GM20431 (cell line): ENCODE data around the gene OTOA.
"Not testable (repeated sequence)": the region's sequence is repeated elsewhere in the genome, so short reads cannot be mapped to it uniquely, and the experiment has no call there.

Source experiments
- in situ Hi-C: fragments of 300-500 bp; cut with MseI, MboI; formaldehyde crosslinking; loops from one replicate; pipeline ENCODE4 v1.15.0; 2020; ENCODE audit warnings: low sequenced_read_pairs; ENCODE audit not compliant: unreplicated experiment

OTOA gene

DNA sequence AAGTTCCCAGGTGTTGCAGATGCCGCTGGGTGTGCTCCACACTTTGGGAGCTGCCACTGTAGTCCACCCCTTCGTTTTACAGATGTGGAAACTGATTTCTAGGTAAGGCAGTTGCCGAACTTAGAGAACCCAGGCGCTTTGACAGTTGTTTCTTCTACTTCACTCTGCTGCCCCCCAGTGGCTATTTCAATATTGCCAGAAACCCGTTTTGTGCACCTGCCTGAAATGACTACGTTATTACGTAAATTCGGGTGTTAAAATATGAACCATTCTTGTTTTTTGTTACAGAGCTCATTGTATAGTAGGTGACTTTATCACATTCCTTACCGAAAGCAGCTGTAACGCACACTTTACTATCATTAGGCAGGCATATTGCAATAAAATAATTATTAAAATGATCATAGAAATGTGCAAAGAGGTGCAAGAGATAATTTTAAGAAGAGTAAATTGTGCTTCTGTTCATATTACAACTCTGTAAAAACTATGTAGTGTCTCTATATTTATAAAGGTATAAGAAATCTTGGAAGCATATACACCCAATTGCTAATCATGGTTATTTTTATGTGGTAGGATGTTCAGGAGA, 44.9 kb downstream of the OTOA start:
- in situ Hi-C loops, result loop anchor here (25.0 kb wide), 1 partner anchor 121 kb away; the partner anchor contains the start of gene METTL9

DNA sequence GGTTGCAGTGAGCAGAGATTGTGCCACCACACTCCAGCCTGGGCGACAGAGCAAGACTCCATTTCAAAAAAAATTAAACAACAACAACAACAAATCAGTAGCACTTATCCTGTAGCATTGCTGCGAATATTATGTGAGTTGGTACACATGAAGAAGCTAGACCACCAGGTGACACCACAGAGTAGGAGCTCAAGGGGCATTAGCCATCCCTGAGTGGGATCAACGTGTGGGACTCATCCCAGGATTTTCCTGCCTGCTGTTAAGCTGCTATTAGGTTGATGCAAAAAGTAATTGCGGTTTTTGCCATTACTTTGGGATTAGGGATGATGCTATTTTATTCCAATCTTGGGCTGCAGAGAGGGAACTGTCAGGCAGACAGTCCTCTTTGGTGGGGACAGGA, 47.2 kb downstream of the OTOA start:
- in situ Hi-C loops, result loop anchor here (10.0 to 25.0 kb wide), 2 partner anchors 56 to 124 kb away; partner anchors contain the start of genes IGSF6 and METTL9

- in situ Hi-C loops, result loop anchor here (10.0 to 25.0 kb wide), 2 partner anchors 59 to 126 kb away; partner anchors contain the start of genes IGSF6 and METTL9
These were observed 50.0 kb downstream of the OTOA start for GRCh38 chr16:21713549-21714368.

GRCh38 chr16:21714369-21714618, 50.5 kb downstream of the OTOA start:
- in situ Hi-C loops, result loop anchor here (10.0 to 25.0 kb wide), 2 partner anchors 59 to 127 kb away; partner anchors contain the start of genes IGSF6 and METTL9

DNA sequence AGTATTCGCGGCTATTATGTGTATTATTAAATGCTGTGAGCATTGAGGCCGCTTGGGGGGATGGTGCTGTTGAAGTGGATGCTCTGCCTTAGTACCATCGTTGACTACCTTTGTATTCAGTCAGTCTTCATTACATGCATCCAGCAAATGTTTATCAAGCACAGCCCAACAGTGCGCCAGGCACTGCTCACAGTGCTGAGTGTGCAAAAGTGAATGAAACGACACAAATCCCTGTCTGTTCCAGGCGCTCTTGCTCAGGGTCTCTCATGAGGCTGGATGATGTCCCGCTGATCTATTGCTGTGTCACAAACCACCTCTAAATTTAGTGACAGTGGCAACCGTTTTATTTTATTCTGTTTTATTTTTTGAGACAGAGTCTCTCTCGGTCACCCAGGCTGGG, 53.8 kb downstream of the OTOA start:
- in situ Hi-C loops, result loop anchor here (10.0 to 25.0 kb wide), 2 partner anchors 63 to 130 kb away; partner anchors contain the start of genes IGSF6 and METTL9

DNA sequence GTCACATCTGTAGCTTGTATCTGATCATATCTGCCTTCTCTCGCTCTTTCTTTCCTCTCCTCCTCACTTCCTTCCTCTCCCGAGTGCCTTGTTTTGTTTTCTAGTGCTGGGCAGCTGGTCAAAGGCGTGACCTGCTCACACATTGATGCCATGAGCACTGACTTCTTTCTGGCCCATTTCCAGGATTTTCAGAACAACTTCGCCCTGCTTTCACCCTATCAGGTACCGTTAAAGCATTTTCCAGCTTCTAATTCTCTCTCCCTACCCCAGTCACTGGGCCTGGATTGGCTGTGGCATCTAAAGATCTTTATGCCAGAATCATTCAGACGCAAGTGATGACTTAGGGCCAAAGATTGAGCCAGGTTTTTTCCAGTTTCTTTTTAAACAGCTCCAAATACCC, 55.5 kb downstream of the OTOA start:
- in situ Hi-C loops, result loop anchor here (10.0 to 25.0 kb wide), 2 partner anchors 64 to 132 kb away; partner anchors contain the start of genes IGSF6 and METTL9

DNA sequence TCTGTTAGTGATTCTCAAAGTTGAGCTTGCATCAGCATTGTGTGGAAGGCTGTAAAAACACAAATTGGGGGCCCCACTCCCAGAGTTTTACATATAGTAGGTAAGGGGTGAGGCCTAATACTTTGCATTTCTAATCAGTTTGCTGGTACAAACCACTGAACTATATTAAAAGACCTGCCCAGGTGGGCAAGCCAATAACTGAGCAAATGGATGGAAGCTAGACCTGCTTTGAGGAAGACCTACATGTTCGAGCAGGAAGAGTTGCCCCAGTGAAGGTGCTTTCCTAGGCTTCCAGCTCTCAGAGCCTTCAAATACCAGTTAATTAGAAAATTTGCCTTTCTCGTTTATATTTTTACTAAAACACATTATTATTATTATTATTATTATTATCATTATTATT, 56.8 kb downstream of the OTOA start:
- in situ Hi-C loops, result loop anchor here (25.0 kb wide), 1 partner anchor 133 kb away; the partner anchor contains the start of gene METTL9

DNA sequence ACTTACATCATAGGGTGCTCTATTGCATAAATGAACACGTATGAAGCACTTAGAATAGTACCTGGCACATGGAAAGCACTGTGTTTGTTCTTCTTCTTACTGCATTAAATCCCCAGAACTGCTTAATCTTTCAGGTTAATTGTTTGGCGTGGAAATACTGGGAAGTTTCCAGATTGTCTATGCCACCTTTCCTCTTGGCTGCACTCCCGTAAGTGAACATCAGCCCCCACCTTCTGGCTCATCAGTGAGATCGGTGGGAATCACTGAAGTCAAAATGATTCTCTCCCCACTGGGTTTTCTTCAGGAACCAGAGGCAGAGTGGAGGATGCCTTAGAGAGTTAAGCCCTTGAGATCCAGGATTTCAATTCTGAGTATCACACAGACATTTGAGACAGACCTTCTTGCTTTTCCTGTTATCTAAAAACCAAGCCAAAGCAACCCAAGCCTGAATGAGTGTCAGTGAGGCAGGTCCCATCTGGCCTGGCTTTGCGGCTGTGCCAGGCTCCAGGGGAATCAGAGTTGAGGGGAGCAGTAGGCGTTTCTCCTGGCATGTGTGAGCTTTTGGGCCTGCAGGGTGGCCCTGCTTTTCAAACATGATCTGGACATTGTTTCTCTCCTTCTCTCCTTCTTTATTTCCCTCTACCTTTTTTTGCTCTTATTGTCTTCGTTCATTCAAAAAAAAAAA, 59.1 kb downstream of the OTOA start:
- in situ Hi-C loops, result loop anchor here (25.0 kb wide), 1 partner anchor 136 kb away; the partner anchor contains the start of gene METTL9

DNA sequence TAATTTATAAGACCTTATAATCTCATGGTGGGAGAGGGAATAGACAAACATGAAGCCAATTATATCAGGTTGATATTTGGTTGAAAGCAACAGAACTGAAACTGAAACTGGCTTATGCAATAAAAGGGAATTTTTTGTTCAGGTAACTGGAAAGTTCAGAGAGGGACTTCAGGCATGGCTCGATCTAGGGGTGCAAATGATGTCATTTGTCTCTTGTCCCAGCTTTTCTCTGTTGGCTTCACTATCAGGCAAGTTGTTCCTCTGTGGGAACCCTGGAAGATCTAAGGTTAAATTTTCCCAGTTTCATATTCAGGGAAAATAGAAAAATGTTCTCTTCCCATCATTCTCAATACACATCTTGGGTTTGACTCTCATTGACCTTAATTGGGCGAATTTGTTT, 59.8 kb downstream of the OTOA start:
- in situ Hi-C loops, result loop anchor here (25.0 kb wide), 1 partner anchor 136 kb away; the partner anchor contains the start of gene METTL9

DNA sequence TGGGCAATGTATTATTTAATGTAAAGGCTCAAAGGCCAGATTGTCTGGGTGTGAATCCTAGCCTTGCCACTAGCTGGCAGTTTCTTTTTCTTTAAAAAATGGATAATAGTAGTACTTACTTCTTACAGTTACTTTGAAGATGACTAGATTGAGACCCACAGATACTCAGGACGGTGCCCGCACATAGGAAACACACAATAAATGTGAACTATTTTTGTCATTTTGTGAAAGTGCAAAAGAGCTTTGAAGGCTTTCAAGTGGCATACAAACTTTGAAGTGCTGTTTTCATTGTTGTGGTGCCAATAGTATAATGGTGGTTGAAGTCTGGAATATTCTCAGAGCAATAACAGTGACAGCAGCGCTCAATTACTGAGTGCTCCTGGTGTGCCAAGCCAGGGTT, 63.6 kb downstream of the OTOA start:
- in situ Hi-C loops, result no loop called here

GRCh38 chr16:21731233-21731632, 67.5 kb downstream of the OTOA start:
- in situ Hi-C loops, result not testable (repeated sequence)

DNA sequence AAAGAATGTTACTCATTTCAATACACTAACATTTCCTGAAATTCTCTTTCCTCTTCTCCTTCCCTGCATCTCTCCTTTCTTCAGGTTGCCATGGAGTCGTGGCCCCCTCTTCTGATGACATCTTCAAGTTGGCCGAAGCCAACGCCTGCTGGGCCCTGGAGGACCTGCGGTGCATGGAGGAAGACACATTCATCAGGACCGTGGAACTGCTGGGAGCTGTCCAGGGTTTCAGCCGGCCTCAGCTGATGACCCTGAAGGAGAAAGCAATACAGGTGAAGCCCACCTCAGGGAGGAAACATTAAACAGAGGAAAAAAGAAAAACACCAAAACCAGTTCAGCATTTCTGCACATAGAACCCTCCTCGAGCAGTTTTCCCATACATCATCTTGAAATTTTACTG, 76.9 kb downstream of the OTOA start:
- in situ Hi-C loops, result not testable (repeated sequence)

GRCh38 chr16:21756192-21757079, 92.7 kb downstream of the OTOA start:
- in situ Hi-C loops, result not testable (repeated sequence)

- in situ Hi-C loops, result not testable (repeated sequence)
These were observed 93.4 kb downstream of the OTOA start for GRCh38 chr16:21757080-21757671.

- in situ Hi-C loops, result not testable (repeated sequence)
These were observed 104.5 kb downstream of the OTOA start for GRCh38 chr16:21768280-21768679.

GRCh38 chr16:21768810-21769209, 105.0 kb downstream of the OTOA start:
- in situ Hi-C loops, result not testable (repeated sequence)

DNA sequence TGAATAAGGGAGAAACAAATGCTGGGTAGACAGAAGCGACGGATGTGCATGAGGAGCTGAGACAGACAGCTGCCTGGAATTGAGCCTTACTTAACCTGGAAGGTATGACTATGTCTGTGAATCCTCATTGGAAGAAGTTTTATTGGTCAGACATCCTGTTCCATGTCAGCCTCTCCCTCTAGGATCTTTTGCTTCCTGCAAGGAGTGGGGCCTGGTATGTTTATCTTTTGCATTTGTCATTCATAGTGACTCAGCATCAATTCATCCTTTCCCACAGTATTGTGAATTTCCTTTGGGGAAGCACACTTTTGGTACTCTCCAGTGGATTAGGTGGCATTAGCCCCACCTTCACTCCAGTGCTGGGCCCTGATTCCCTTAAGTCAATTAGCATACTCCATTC, 105.5 kb downstream of the OTOA start:
- in situ Hi-C loops, result not testable (repeated sequence)

- in situ Hi-C loops, result not testable (repeated sequence)
These were observed 106.8 kb downstream of the OTOA start for GRCh38 chr16:21770584-21770983.

DNA sequence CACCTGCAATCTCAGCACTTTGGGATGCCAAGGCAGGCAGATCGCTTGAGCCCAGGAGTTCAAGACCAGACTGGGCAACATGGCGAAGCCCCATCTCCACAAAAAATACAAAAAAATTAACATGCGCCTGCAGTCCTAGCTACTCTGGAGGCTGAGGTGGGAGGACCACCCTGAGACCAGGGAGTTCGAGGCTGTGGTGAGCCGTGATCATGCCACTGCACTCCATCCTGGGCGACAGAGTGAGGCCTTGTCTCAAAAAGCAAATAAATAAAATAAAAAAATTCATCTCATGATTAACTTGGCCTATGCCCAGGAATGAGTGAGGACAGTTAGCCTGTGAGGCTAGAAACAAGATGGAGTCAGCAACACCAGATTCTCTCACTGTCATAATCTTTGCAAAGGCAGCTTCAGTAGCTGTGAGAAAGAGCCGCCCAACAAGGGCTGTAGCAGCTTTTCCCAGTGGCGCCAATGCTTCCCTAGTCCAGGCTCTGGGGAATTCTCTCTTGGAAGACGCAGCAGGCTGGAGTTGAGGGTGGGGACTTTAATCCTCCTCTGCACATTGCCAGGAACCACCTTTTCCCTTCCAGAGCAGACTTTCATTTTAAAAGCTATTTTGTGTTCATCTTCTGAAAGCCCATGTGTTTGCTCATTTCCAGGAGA, 108.9 kb downstream of the OTOA start:
- in situ Hi-C loops, result not testable (repeated sequence)
